ENCODE results near the gene TNFRSF11A. TPM values are rescaled to one million over a fixed set of nuclear protein-coding genes. Genes with fewer than 3 reads are reported as not detected.

The TNFRSF11A gene
- total RNA-seq, 1 experiment from 2014 or later = 0.16 TPM

GRCh38 chr18:62328586-62329525 lies 3.7 kb downstream of the TNFRSF11A start:
- H3K9me3 Mint-ChIP-seq (ENCODE audit: unreplicated experiment) = no peaks in the 10 kb centered on the region
- H3K27ac Mint-ChIP-seq (ENCODE audit: unreplicated experiment) = no peak overlapping the region
- Histone ChIP-seq H3K4me3 (ENCODE audit: low read depth, low read length) (no peak overlapping the region), H3K27me3 (replicated peaks; ENCODE audit: control insufficient read depth, insufficient read depth, low read length) (no peaks in the 10 kb centered on the region; the same call in 1 of the 2 replicates), H3K4me1 (no peaks in the 10 kb centered on the region), H3K36me3 (ENCODE audit: control insufficient read depth, insufficient read depth, low read length) (no peaks in the 10 kb centered on the region), H3K9me3 (no peaks in the 10 kb centered on the region)
- POLR2A ChIA-PET = no interaction called here
- H3K36me3 Mint-ChIP-seq (ENCODE audit: insufficient read depth, unreplicated experiment) = no peaks in the 10 kb centered on the region
- CTCF ChIA-PET = no interaction called here
- intact Hi-C loops (cut with micrococcal nuclease; ENCODE audit: unreplicated experiment) = no loop called here
- peaks cover 7% of the 10 kb centered on the region for H3K4me1 Mint-ChIP-seq (ENCODE audit: low read depth, unreplicated experiment)
- H3K27me3 Mint-ChIP-seq (ENCODE audit: insufficient read depth, unreplicated experiment) = no peaks in the 10 kb centered on the region
- TF ChIP-seq, protein P1, sequence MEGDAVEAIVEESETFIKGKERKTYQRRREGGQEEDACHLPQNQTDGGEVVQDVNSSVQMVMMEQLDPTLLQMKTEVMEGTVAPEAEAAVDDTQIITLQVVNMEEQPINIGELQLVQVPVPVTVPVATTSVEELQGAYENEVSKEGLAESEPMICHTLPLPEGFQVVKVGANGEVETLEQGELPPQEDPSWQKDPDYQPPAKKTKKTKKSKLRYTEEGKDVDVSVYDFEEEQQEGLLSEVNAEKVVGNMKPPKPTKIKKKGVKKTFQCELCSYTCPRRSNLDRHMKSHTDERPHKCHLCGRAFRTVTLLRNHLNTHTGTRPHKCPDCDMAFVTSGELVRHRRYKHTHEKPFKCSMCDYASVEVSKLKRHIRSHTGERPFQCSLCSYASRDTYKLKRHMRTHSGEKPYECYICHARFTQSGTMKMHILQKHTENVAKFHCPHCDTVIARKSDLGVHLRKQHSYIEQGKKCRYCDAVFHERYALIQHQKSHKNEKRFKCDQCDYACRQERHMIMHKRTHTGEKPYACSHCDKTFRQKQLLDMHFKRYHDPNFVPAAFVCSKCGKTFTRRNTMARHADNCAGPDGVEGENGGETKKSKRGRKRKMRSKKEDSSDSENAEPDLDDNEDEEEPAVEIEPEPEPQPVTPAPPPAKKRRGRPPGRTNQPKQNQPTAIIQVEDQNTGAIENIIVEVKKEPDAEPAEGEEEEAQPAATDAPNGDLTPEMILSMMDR (IDR thresholded peaks at IDR 0.05; ENCODE audit: insufficient read depth in 1 of 2, low read depth in 1 of 2, low read length in 1 of 2, severe bottlenecking in 1 of 2, unreplicated experiment in 1 of 2) = no peak
- no peak for DNase-seq
- no TSS peak for BruUV-seq (replicated peaks)
- H3K4me3 Mint-ChIP-seq (ENCODE audit: unreplicated experiment) = no peak overlapping the region

GRCh38 chr18:62329691-62330454 lies 4.8 kb downstream of the TNFRSF11A start:
- ChIA-PET CTCF (no interaction called here), POLR2A (no interaction called here)
- Histone ChIP-seq H3K36me3 (ENCODE audit: control insufficient read depth, insufficient read depth, low read length) (no peaks in the 10 kb centered on the region), H3K9me3 (no peaks in the 10 kb centered on the region), H3K4me1 (no peaks in the 10 kb centered on the region), H3K27me3 (replicated peaks; ENCODE audit: control insufficient read depth, insufficient read depth, low read length) (no peaks in the 10 kb centered on the region; the same call in 1 of the 2 replicates), H3K4me3 (ENCODE audit: low read depth, low read length) (no peak overlapping the region)
- no peaks in the 10 kb centered on the region for H3K9me3 Mint-ChIP-seq (ENCODE audit: unreplicated experiment)
- DNase-seq = no peak
- no peak overlapping the region for H3K4me3 Mint-ChIP-seq (ENCODE audit: unreplicated experiment)
- BruUV-seq (replicated peaks) = no TSS peak
- H3K27ac Mint-ChIP-seq (ENCODE audit: unreplicated experiment) = no peak overlapping the region
- no peaks in the 10 kb centered on the region for H3K36me3 Mint-ChIP-seq (ENCODE audit: insufficient read depth, unreplicated experiment)
- intact Hi-C loops (cut with micrococcal nuclease; ENCODE audit: unreplicated experiment) = no loop called here
- H3K27me3 Mint-ChIP-seq (ENCODE audit: insufficient read depth, unreplicated experiment) = no peaks in the 10 kb centered on the region
- H3K4me1 Mint-ChIP-seq (ENCODE audit: low read depth, unreplicated experiment) = peaks cover 7% of the 10 kb centered on the region
- TF ChIP-seq, protein P1 (IDR thresholded peaks at IDR 0.05; ENCODE audit: insufficient read depth in 1 of 2, low read depth in 1 of 2, low read length in 1 of 2, severe bottlenecking in 1 of 2, unreplicated experiment in 1 of 2) = no peak

DNA sequence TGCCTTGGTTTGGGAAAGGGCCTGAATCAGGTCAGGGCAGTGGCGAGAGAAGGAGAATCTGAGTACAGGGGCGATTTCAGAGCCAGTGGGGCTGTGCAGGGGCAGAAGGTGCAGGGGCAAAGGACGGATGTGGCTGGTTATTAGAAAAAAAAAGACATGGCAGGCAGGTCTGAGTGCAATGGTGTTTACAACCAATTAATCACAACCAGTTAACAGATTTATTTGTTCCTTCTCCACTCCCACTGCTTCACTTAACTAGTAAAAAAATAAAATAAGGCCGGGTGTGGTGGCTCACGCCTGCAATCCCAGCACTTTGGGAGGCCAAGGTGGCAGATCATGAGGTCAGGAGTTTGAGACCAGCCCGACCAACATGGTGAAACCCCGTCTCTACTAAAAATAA lies 5.5 kb downstream of the TNFRSF11A start:
- POLR2A ChIA-PET = no interaction called here
- Mint-ChIP-seq H3K36me3 (ENCODE audit: insufficient read depth, unreplicated experiment) (no peaks in the 10 kb centered on the region), H3K27ac (ENCODE audit: unreplicated experiment) (no peak overlapping the region), H3K9me3 (ENCODE audit: unreplicated experiment) (no peaks in the 10 kb centered on the region), H3K4me3 (ENCODE audit: unreplicated experiment) (no peak overlapping the region), H3K27me3 (ENCODE audit: insufficient read depth, unreplicated experiment) (no peaks in the 10 kb centered on the region), H3K4me1 (ENCODE audit: low read depth, unreplicated experiment) (peaks cover 7% of the 10 kb centered on the region)
- intact Hi-C loops (cut with micrococcal nuclease; ENCODE audit: unreplicated experiment) = no loop called here
- H3K27me3 ChIP-seq (replicated peaks; ENCODE audit: control insufficient read depth, insufficient read depth, low read length) = no peaks in the 10 kb centered on the region
- H3K4me3 ChIP-seq (ENCODE audit: low read depth, low read length) = no peak overlapping the region
- H3K4me1 ChIP-seq = no peaks in the 10 kb centered on the region
- no TSS peak for BruUV-seq (replicated peaks)
- CTCF ChIA-PET = no interaction called here
- DNase-seq = no peak
- H3K9me3 ChIP-seq = no peaks in the 10 kb centered on the region
- H3K36me3 ChIP-seq (ENCODE audit: control insufficient read depth, insufficient read depth, low read length) = no peaks in the 10 kb centered on the region
- TF ChIP-seq, protein P1 (IDR thresholded peaks at IDR 0.05; ENCODE audit: insufficient read depth in 1 of 2, low read depth in 1 of 2, low read length in 1 of 2, severe bottlenecking in 1 of 2, unreplicated experiment in 1 of 2) = no peak
